ENCODE results near the gene RSRP1.
A peak's percentile ranks its signal among the peaks of the same experiment; 100 is the strongest.

RSRP1 gene

DNA sequence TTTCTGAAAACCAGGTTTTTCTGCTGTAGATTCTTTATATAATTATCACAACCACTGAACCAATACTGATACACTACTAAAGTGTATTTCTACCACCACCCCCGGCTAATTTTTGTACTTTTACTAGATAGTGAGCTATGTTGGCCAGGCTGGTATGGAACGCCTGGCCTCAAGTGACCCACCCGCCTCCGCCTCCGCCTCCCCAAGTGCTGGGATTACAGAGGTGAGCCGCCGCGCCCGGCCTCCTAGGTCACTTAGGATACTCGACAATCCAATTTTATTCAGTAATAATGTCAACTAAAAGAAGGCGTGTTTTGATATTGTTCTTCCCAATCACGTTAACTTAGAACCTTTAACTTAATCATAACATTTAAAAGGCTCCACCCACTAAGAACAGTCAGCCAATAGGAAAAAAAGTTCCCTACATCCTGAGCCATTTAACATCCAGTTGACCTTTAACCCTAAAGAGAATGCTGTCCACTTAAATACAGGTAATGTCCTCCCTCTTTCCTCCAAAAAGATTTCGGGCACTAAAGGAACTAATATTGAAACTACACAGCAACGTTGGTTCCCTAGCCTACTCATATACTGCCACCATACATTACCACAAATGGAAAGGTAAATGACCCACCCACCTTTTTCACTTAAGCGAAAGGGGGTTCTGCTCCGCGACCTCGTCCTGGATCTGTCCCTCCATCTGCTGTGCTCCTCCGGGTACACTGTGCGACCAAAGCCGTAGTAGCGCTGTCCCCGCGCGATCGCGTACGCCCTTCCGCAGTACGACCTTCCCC lies 1.2 kb downstream of the RSRP1 start:
- Histone ChIP-seq H3K36me3 (ENCODE audit: low read length) (peaks cover 31% of the 10 kb centered on the region), H4K20me1 (ENCODE audit: low read depth, low read length) (peaks cover 16% of the 10 kb centered on the region), H2AFZ (ENCODE audit: low read depth, low read length, severe bottlenecking) (no peak overlapping the region), H3K9ac (ENCODE audit: low read length) (peak overlapping the region; percentile 89), H3F3A (ENCODE audit: insufficient read depth) (peaks cover 27% of the 10 kb centered on the region), H3K27me3 (ENCODE audit: low read length) (no peaks in the 10 kb centered on the region), H3K4me3 (ENCODE audit: insufficient read depth, low read length, poor library complexity, severe bottlenecking) (peak overlapping the region; percentile 87), H3K9me3 (ENCODE audit: insufficient read depth, low read length) (no peaks in the 10 kb centered on the region), H3K4me2 (ENCODE audit: low read depth, low read length, poor library complexity, severe bottlenecking) (peak overlapping the region; percentile 63), H3K9me2 (replicated peaks; ENCODE audit: insufficient read depth, low read length) (no peaks in the 10 kb centered on the region), H3K27ac (ENCODE audit: low read depth, low read length) (peak overlapping the region; percentile 84), H3K79me2 (ENCODE audit: insufficient read depth, low read length) (peaks cover 25% of the 10 kb centered on the region)
- no peak for TF ChIP-seq EZH2phosphoT487 (conservative IDR thresholded peaks at IDR 0.05; ENCODE audit: low read length)
- TF ChIP-seq, protein P1, sequence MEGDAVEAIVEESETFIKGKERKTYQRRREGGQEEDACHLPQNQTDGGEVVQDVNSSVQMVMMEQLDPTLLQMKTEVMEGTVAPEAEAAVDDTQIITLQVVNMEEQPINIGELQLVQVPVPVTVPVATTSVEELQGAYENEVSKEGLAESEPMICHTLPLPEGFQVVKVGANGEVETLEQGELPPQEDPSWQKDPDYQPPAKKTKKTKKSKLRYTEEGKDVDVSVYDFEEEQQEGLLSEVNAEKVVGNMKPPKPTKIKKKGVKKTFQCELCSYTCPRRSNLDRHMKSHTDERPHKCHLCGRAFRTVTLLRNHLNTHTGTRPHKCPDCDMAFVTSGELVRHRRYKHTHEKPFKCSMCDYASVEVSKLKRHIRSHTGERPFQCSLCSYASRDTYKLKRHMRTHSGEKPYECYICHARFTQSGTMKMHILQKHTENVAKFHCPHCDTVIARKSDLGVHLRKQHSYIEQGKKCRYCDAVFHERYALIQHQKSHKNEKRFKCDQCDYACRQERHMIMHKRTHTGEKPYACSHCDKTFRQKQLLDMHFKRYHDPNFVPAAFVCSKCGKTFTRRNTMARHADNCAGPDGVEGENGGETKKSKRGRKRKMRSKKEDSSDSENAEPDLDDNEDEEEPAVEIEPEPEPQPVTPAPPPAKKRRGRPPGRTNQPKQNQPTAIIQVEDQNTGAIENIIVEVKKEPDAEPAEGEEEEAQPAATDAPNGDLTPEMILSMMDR (IDR thresholded peaks at IDR 0.05; ENCODE audit: insufficient read depth, low read length, poor library complexity, severe bottlenecking), result no peak

DNA sequence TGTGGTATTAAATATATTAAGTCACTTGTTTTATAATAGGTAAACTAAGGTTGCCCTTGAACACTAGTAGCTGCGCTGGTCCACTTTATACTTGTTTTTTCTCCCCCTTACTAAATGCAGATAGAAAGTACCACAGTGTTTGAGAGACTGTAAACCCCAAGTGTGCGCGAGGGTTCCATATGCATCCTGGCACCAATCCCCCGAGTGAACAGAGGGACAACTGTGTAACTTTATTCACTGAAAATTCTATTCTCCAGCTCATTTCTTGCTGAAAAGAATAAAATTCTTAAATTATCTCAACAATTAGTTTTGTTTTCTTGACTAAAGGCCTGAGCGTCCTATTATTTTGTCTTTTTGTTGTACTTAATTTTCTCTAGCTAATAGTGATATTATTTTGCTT lies 1.9 kb downstream of the RSRP1 start:
- no peaks in the 10 kb centered on the region for H3K27me3 ChIP-seq (ENCODE audit: low read length)
- H3K4me2 ChIP-seq (ENCODE audit: low read depth, low read length, poor library complexity, severe bottlenecking), result peak overlapping the region; percentile 63
- TF ChIP-seq, protein P1 (IDR thresholded peaks at IDR 0.05; ENCODE audit: insufficient read depth, low read length, poor library complexity, severe bottlenecking), result no peak
- no peak for TF ChIP-seq EZH2phosphoT487 (conservative IDR thresholded peaks at IDR 0.05; ENCODE audit: low read length)
- H3K27ac ChIP-seq (ENCODE audit: low read depth, low read length), result no peak overlapping the region
- H3K36me3 ChIP-seq (ENCODE audit: low read length), result peaks cover 31% of the 10 kb centered on the region
- H3K79me2 ChIP-seq (ENCODE audit: insufficient read depth, low read length), result peaks cover 25% of the 10 kb centered on the region
- H3K9me2 ChIP-seq (replicated peaks; ENCODE audit: insufficient read depth, low read length), result no peaks in the 10 kb centered on the region
- H3K9me3 ChIP-seq (ENCODE audit: insufficient read depth, low read length), result no peaks in the 10 kb centered on the region
- peak overlapping the region; percentile 87 for H3K4me3 ChIP-seq (ENCODE audit: insufficient read depth, low read length, poor library complexity, severe bottlenecking)
- peak overlapping the region; percentile 89; the same call in 1 of the 2 replicates for H3K9ac ChIP-seq (ENCODE audit: low read length)
- peaks cover 33% of the 10 kb centered on the region for H3F3A ChIP-seq (ENCODE audit: insufficient read depth)
- peaks cover 16% of the 10 kb centered on the region for H4K20me1 ChIP-seq (ENCODE audit: low read depth, low read length)
- no peak overlapping the region for H2AFZ ChIP-seq (ENCODE audit: low read depth, low read length, severe bottlenecking)

DNA sequence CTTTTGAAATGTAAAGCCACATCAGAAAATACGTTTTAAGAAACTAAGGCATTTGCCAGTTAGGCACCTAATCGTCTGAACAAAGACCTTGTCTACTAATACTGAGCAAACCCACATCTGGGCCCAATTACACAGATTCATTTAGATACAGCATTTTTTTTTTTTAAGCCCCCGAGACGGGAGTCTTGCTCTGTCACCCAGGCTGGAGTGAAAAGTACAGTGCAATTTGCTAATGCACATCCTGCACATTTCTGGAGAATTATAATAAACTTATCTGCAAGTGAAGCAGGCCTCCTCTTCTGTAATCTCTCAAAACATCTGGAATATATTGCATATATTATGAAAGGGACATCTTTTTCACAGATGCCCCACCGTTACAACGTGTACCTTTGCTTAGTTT lies 3.3 kb downstream of the RSRP1 start:
- Histone ChIP-seq H3K9me3 (ENCODE audit: insufficient read depth, low read length) (no peaks in the 10 kb centered on the region), H3K36me3 (ENCODE audit: low read length) (peaks cover 31% of the 10 kb centered on the region), H3K27ac (ENCODE audit: low read depth, low read length) (no peak overlapping the region), H3F3A (ENCODE audit: insufficient read depth) (peaks cover 45% of the 10 kb centered on the region), H2AFZ (ENCODE audit: low read depth, low read length, severe bottlenecking) (no peak overlapping the region), H3K9me2 (replicated peaks; ENCODE audit: insufficient read depth, low read length) (no peaks in the 10 kb centered on the region), H3K27me3 (ENCODE audit: low read length) (no peaks in the 10 kb centered on the region), H4K20me1 (ENCODE audit: low read depth, low read length) (peaks cover 16% of the 10 kb centered on the region), H3K4me2 (ENCODE audit: low read depth, low read length, poor library complexity, severe bottlenecking) (no peak overlapping the region), H3K4me3 (ENCODE audit: insufficient read depth, low read length, poor library complexity, severe bottlenecking) (no peak overlapping the region), H3K79me2 (ENCODE audit: insufficient read depth, low read length) (peaks cover 25% of the 10 kb centered on the region), H3K9ac (ENCODE audit: low read length) (no peak overlapping the region)
- no peak for TF ChIP-seq EZH2phosphoT487 (conservative IDR thresholded peaks at IDR 0.05; ENCODE audit: low read length)
- TF ChIP-seq, protein P1 (IDR thresholded peaks at IDR 0.05; ENCODE audit: insufficient read depth, low read length, poor library complexity, severe bottlenecking), result no peak
